Measurements from ENCODE around the gene GARIN5B.

Gene GARIN5B

DNA sequence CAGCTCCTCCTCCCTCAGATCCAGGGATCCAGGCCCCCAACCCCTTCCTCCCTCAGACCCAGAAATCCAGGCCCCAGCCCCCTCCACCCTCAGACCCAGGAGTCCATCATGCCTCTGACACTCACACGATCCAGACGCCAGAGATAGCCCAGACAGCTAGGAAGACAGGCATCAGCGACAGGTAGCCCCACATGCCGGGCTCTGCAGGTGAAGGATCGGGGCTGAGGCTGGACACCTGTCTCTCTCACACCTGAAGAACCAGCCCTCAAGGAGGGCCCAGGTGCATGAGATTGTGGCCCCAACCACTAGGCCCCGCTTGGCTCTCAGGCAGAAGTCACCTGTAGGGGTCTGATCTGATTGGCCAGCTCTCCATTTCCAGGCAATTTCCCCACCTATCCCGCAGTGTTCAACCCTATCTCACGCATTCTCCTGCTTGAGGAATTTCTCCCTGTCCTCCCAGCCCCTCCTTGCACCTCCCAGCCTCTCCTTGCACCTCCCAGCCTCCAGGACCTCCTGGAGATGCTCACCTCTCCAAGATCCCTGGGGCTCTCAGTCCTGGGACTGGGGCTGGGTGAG, 42.1 kb downstream of the GARIN5B start:
- Histone ChIP-seq H3K36me3 (ENCODE audit: insufficient read depth, low read length) (no peaks in the 10 kb centered on the region), H3K4me3 (ENCODE audit: low read depth, low read length, poor library complexity, severe bottlenecking) (no peak overlapping the region), H3K27me3 (ENCODE audit: insufficient read depth, low read length) (peaks cover 9% of the 10 kb centered on the region; the same call in 1 of the 2 replicates), H4K20me1 (ENCODE audit: insufficient read depth, low read length) (no peaks in the 10 kb centered on the region), H3K79me2 (ENCODE audit: insufficient read depth, low read length) (no peaks in the 10 kb centered on the region), H3K4me2 (ENCODE audit: low read length) (no peak overlapping the region), H3K9me3 (ENCODE audit: low read length) (no peaks in the 10 kb centered on the region), H3K4me1 (ENCODE audit: insufficient read depth, low read length, severe bottlenecking) (peaks cover 5% of the 10 kb centered on the region), H3K9ac (ENCODE audit: low read length) (no peak overlapping the region), H3F3A (ENCODE audit: insufficient read depth, low read length) (no peaks in the 10 kb centered on the region), H3K9me2 (ENCODE audit: low read depth, low read length) (no peaks in the 10 kb centered on the region), H3K27ac (ENCODE audit: low read depth, low read length, poor library complexity, severe bottlenecking) (no peak overlapping the region), H2AFZ (ENCODE audit: low read length) (no peak overlapping the region)
- TF ChIP-seq, protein P1, sequence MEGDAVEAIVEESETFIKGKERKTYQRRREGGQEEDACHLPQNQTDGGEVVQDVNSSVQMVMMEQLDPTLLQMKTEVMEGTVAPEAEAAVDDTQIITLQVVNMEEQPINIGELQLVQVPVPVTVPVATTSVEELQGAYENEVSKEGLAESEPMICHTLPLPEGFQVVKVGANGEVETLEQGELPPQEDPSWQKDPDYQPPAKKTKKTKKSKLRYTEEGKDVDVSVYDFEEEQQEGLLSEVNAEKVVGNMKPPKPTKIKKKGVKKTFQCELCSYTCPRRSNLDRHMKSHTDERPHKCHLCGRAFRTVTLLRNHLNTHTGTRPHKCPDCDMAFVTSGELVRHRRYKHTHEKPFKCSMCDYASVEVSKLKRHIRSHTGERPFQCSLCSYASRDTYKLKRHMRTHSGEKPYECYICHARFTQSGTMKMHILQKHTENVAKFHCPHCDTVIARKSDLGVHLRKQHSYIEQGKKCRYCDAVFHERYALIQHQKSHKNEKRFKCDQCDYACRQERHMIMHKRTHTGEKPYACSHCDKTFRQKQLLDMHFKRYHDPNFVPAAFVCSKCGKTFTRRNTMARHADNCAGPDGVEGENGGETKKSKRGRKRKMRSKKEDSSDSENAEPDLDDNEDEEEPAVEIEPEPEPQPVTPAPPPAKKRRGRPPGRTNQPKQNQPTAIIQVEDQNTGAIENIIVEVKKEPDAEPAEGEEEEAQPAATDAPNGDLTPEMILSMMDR (IDR thresholded peaks at IDR 0.05; ENCODE audit: low read length) = no peak
- no peak for TF ChIP-seq EZH2 (IDR thresholded peaks at IDR 0.05; ENCODE audit: borderline replicate concordance, low read length)

DNA sequence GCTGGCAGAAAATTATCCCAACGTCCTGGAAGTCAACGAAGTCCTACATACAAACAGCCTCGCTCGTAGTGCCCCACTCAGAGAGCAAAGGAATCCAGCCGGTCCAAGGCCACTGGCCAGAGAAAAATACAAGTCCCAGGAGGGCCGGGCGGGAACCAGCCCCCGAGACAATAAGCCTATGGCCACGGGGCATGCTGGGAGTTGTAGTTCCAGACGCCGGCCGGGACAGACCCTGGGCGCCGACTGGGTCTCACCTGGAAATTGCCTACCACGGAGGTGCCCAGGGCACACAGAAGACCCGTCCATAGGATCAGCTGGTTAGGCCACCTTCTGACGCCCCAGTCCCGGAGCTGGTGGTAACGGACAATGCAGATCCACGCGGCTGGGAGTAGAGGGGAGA, 43.3 kb downstream of the GARIN5B start:
- Histone ChIP-seq H3K9ac (ENCODE audit: low read length) (no peak overlapping the region), H3K27me3 (ENCODE audit: insufficient read depth, low read length) (peaks cover 9% of the 10 kb centered on the region; the same call in 1 of the 2 replicates), H2AFZ (ENCODE audit: low read length) (no peak overlapping the region), H3K27ac (ENCODE audit: low read depth, low read length, poor library complexity, severe bottlenecking) (no peak overlapping the region), H3K9me3 (ENCODE audit: low read length) (no peaks in the 10 kb centered on the region), H3K4me2 (ENCODE audit: low read length) (peak overlapping the region; percentile 4; the same call in 1 of the 2 replicates), H3K79me2 (ENCODE audit: insufficient read depth, low read length) (no peaks in the 10 kb centered on the region), H3K4me1 (ENCODE audit: insufficient read depth, low read length, severe bottlenecking) (peaks cover 5% of the 10 kb centered on the region), H3F3A (ENCODE audit: insufficient read depth, low read length) (no peaks in the 10 kb centered on the region), H4K20me1 (ENCODE audit: insufficient read depth, low read length) (no peaks in the 10 kb centered on the region), H3K9me2 (ENCODE audit: low read depth, low read length) (no peaks in the 10 kb centered on the region), H3K36me3 (ENCODE audit: insufficient read depth, low read length) (no peaks in the 10 kb centered on the region), H3K4me3 (ENCODE audit: low read depth, low read length, poor library complexity, severe bottlenecking) (no peak overlapping the region)
- TF ChIP-seq, protein P1 (IDR thresholded peaks at IDR 0.05; ENCODE audit: low read length) = no peak
- TF ChIP-seq EZH2 (IDR thresholded peaks at IDR 0.05; ENCODE audit: borderline replicate concordance, low read length) = no peak

DNA sequence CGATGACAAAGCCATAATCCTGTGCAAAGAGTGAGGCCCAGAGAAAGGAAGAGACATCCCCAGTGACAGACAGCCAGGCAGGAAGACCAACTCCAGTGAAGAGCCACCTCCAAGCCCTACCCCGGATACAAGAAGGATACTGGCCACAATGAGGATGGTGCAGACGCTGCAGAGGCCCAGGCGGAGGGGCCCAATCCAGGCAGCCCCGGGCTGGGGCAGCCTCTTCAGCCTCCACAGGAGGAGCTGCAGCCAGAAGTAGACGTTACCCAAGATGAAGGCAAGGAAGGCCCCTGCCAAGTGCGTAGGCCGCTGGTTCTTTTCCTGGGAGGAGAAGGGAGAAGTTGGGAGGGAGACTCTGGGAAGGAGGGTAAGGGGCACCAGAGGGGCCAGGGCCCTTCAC, 46.4 kb downstream of the GARIN5B start:
- Histone ChIP-seq H3K4me2 (ENCODE audit: low read length) (no peak overlapping the region), H3F3A (ENCODE audit: insufficient read depth, low read length) (no peaks in the 10 kb centered on the region), H3K4me3 (ENCODE audit: low read depth, low read length, poor library complexity, severe bottlenecking) (no peak overlapping the region), H3K9me2 (ENCODE audit: low read depth, low read length) (no peaks in the 10 kb centered on the region), H3K9ac (ENCODE audit: low read length) (no peak overlapping the region), H3K4me1 (ENCODE audit: insufficient read depth, low read length, severe bottlenecking) (peaks cover 5% of the 10 kb centered on the region), H3K9me3 (ENCODE audit: low read length) (no peaks in the 10 kb centered on the region), H3K27ac (ENCODE audit: low read depth, low read length, poor library complexity, severe bottlenecking) (no peak overlapping the region), H3K27me3 (ENCODE audit: insufficient read depth, low read length) (peaks cover 9% of the 10 kb centered on the region; the same call in 1 of the 2 replicates), H3K79me2 (ENCODE audit: insufficient read depth, low read length) (no peaks in the 10 kb centered on the region), H2AFZ (ENCODE audit: low read length) (no peak overlapping the region), H3K36me3 (ENCODE audit: insufficient read depth, low read length) (no peaks in the 10 kb centered on the region), H4K20me1 (ENCODE audit: insufficient read depth, low read length) (no peaks in the 10 kb centered on the region)
- TF ChIP-seq, protein P1 (IDR thresholded peaks at IDR 0.05; ENCODE audit: low read length) = no peak
- no peak for TF ChIP-seq EZH2 (IDR thresholded peaks at IDR 0.05; ENCODE audit: borderline replicate concordance, low read length)
